ENCODE measurements around the gene ASB18.

GRCh38 chr2:236264256-236264655 lies at the start of gene ASB18:
- TF ChIP-seq POLR2A (IDR thresholded peaks at IDR 0.05): no peak
- TF ChIP-seq CTCF (IDR thresholded peaks at IDR 0.05): no peak
- no peak for TF ChIP-seq EP300 (IDR thresholded peaks at IDR 0.05)

All from tibial nerve (tissue), 4 donors.